Stimulated activated CD8-positive, alpha-beta memory T cell treated with anti-CD3 and anti-CD28 coated beads, Interleukin-15, amount 100 ng/mL, for 48 hours (primary cell): ENCODE measurements around the gene MBP.

Experiments
- DNase-seq, 2 donors: peaks; one replicate each; pipeline ENCODE4 v3.0.0-alpha.2; 2020; ENCODE audit warnings: low read depth in 2 of 2

Gene MBP

GRCh38 chr18:77132369-77133050 is at the start of gene MBP:
Gene MBP (minus strand): TSS chr18:77132783. CDS start chr18:77105261, 27,522 bp downstream.
- no peak for DNase-seq

GRCh38 chr18:77181950-77182707 is 49.5 kb upstream of the MBP start:
- no peak for DNase-seq

- DNase-seq = no peak
These were observed 46.0 kb upstream of the MBP start for GRCh38 chr18:77178559-77178958.

- no peak for DNase-seq
These were observed 44.4 kb upstream of the MBP start for GRCh38 chr18:77177009-77177408.

GRCh38 chr18:77173275-77174030 is 40.9 kb upstream of the MBP start:
- no peak for DNase-seq

GRCh38 chr18:77170890-77171410 is 38.4 kb upstream of the MBP start:
- no peak for DNase-seq

- DNase-seq = no peak
These were observed 36.3 kb upstream of the MBP start for GRCh38 chr18:77168811-77169311.

DNA sequence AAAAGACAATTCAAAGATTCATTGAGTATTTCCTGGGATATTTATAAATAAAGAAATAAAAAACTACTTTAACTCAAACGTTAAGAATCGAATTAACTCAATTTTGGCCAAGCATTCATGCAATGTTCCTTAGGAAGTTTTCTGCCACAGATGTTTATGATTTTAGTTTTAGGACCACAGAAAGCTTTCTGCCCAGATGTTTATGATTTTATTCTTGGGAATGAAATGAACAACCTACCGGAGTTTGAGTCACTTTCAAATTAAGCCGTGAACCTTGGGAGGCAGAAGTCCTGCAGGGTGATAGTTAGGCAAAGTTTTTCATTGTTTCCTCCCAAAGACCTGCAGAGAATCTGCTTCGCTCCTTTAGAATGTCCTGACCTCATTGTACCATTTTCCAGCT is 34.7 kb upstream of the MBP start:
- no peak for DNase-seq

- DNase-seq = no peak
These were observed 33.9 kb upstream of the MBP start for GRCh38 chr18:77166523-77166922.

DNA sequence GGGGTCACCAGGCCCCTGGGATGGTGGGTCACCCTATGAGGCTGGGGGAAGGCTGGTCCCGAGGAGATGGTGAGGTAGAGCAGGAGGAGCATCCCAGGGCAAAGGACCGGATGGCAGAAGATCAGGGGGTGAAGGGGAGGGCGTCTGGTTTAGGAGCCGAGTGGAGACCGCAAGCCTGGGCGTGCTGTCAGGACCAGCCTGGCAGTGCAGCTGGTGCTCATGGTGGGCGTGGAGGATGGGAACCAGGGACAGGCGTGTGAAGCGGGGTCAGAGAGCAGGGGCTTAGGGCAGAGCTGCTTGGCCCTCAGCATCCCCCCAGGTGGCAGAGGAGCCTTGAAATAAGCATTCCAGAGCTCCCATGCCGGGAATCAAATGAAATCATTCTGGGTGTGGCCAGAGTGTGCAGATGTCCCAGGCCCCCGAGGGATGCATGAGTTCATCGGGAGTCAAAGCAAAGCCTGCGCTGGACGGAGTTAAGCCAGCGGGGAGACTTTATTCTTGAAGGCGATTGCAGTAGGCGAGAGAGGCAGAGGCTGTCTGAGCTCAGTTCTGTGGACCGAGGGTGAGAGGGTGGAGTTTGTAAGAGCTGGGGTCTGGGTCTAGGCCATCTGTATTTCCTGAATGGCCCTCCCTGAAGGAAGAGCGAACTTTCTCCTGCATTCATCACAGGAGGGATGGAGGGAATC is 33.1 kb upstream of the MBP start:
- no peak for DNase-seq

- no peak for DNase-seq
These were observed 32.3 kb upstream of the MBP start for GRCh38 chr18:77164763-77165485.

GRCh38 chr18:77164026-77164425 is 31.4 kb upstream of the MBP start:
- DNase-seq = no peak

GRCh38 chr18:77162580-77162979 is 30.0 kb upstream of the MBP start:
- DNase-seq = no peak

GRCh38 chr18:77161961-77162360 is 29.4 kb upstream of the MBP start:
- no peak for DNase-seq

DNA sequence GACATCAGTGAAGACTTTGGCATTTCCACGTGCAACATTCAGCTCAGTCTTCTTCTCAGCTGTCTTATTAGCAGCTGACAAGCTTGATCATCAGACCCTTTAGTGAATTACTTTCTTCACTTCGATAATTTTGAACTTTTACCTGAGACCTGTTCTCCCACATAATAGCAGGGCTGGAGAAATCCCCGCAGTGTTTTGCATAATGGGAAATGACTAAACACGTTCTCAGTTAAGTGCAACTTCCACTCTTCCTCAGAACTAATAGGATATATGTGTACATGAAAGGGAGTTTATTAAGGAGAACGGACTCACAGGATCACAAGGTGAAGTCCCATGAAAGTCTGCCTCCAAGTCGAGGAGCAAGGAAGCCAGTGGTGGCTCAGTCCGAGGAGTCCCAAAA is 28.8 kb upstream of the MBP start:
- DNase-seq = no peak

DNA sequence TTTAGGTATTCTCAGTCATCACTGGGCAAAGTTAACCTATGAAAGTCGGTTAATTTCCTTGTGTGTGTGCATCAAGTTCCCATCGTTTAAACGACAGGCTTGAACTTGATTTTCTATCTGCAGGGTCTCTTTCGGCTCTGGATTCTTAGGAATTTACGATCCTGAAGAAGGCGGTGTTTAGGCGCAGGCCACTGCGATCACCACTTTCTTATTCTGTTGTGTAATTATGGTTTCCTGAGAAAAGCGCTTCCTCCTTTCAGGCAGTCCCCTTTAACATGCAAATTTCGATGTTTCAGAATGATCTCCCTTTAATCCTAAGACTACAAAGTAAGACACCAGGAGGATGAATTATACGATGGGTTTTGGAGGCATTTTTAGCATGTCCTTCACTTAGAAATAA is 27.9 kb upstream of the MBP start:
- DNase-seq = no peak

- DNase-seq = no peak
These were observed 24.7 kb upstream of the MBP start for GRCh38 chr18:77157312-77157711.

DNA sequence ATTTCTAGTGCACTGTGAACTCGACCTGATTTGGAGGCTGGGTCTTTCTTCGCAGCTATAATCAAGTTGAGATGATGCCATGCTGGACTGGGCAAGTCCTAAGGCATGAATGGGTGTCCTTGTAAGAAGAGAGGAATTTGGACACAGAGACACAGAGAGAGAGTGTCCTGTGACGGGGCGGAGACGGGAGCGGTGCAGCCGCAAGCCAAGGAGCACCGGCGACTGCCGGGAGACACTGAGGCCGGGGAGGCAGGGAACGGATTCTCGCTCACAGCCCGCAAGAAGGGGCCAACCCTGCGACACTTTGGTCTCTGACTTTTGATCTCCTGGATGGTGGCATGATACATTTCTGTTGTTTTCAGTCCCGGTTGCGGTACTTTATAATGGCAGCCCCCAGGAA is 22.4 kb upstream of the MBP start:
- no peak for DNase-seq

GRCh38 chr18:77153404-77153803 is 20.8 kb upstream of the MBP start:
- DNase-seq = no peak

GRCh38 chr18:77151772-77152520 is 19.4 kb upstream of the MBP start:
- DNase-seq = no peak
